ENCODE results near the gene PRRC2B. TPM values are rescaled to one million over a fixed set of nuclear protein-coding genes. Genes with fewer than 3 reads are reported as not detected.

PRRC2B gene
- total and polyA plus RNA-seq, 4 donors = 39.4 to 171 (median 91.4) TPM

DNA sequence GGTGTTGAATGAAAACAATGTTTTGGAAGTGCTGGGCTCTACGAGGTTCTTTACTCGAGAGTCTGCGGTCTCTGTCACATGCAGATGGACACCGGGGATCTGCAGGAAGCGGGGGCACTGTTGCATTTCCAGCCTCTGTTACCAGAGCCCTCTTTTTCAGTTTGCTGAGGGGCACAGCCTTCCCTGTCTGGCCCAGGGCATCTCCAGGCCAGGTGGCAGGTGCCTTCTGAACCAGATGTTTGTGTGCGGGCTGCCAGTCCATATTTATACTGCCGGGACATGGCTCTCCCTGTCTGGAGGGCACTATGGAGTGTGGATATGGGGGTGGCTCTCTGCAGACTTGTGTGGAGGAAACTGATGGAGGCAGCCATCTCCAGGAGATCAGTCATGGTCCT is 90.2 kb downstream of the PRRC2B start:
- no peak for DNase-seq
- no peaks in the 10 kb centered on the region for H3K4me1 ChIP-seq (ENCODE audit: control insufficient read depth in 5 of 5, insufficient read depth in 5 of 5, low read length in 5 of 5)
- no peak overlapping the region for H3K4me3 ChIP-seq
- H3K27ac ChIP-seq (ENCODE audit: low read depth in 1 of 2, low read length in 1 of 2) = peak overlapping the region in 1 of 2 donors; percentile 76
- no peaks in the 10 kb centered on the region for H3K27me3 ChIP-seq (ENCODE audit: control insufficient read depth in 3 of 3, insufficient read depth in 3 of 3, low read length in 2 of 3)
- H3K9ac ChIP-seq (ENCODE audit: insufficient read depth in 1 of 2, low read length in 2 of 2) = no peak overlapping the region
- ATAC-seq (ENCODE audit: insufficient read depth, low FRiP score) = no peak
- peaks cover 16 to 90% (median 77%) of the 10 kb centered on the region in 4 donors for H3K36me3 ChIP-seq (ENCODE audit: control insufficient read depth in 4 of 4, insufficient read depth in 4 of 4, low read length in 4 of 4)
- TF ChIP-seq, protein P1, sequence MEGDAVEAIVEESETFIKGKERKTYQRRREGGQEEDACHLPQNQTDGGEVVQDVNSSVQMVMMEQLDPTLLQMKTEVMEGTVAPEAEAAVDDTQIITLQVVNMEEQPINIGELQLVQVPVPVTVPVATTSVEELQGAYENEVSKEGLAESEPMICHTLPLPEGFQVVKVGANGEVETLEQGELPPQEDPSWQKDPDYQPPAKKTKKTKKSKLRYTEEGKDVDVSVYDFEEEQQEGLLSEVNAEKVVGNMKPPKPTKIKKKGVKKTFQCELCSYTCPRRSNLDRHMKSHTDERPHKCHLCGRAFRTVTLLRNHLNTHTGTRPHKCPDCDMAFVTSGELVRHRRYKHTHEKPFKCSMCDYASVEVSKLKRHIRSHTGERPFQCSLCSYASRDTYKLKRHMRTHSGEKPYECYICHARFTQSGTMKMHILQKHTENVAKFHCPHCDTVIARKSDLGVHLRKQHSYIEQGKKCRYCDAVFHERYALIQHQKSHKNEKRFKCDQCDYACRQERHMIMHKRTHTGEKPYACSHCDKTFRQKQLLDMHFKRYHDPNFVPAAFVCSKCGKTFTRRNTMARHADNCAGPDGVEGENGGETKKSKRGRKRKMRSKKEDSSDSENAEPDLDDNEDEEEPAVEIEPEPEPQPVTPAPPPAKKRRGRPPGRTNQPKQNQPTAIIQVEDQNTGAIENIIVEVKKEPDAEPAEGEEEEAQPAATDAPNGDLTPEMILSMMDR (IDR thresholded peaks at IDR 0.05; ENCODE audit: control extremely low read depth, extremely low read depth) = no peak
- no peaks in the 10 kb centered on the region for H3K9me3 ChIP-seq (ENCODE audit: control insufficient read depth in 4 of 4, insufficient read depth in 3 of 4, low read length in 3 of 4)
- 98% methylated on average over 7 of the region's 7 CpGs for WGBS, 2 donors

- WGBS, 2 donors = 97% methylated on average over 15 of the region's 15 CpGs
- Histone ChIP-seq H3K4me3 (no peak overlapping the region), H3K9me3 (ENCODE audit: control insufficient read depth in 4 of 4, insufficient read depth in 3 of 4, low read length in 3 of 4) (no peaks in the 10 kb centered on the region), H3K36me3 (ENCODE audit: control insufficient read depth in 4 of 4, insufficient read depth in 4 of 4, low read length in 4 of 4) (peaks cover 17 to 90% (median 76%) of the 10 kb centered on the region in 4 donors), H3K27me3 (ENCODE audit: control insufficient read depth in 3 of 3, insufficient read depth in 3 of 3, low read length in 2 of 3) (no peaks in the 10 kb centered on the region), H3K4me1 (ENCODE audit: control insufficient read depth in 5 of 5, insufficient read depth in 5 of 5, low read length in 5 of 5) (no peaks in the 10 kb centered on the region), H3K27ac (ENCODE audit: low read depth in 1 of 2, low read length in 1 of 2) (no peak overlapping the region), H3K9ac (ENCODE audit: insufficient read depth in 1 of 2, low read length in 2 of 2) (no peak overlapping the region)
- ATAC-seq (ENCODE audit: insufficient read depth, low FRiP score) (no peak), DNase-seq (no peak)
- TF ChIP-seq, protein P1 (IDR thresholded peaks at IDR 0.05; ENCODE audit: control extremely low read depth, extremely low read depth) = no peak
Measured at GRCh38 chr9:131484560-131485185, 90.8 kb downstream of the PRRC2B start.

DNA sequence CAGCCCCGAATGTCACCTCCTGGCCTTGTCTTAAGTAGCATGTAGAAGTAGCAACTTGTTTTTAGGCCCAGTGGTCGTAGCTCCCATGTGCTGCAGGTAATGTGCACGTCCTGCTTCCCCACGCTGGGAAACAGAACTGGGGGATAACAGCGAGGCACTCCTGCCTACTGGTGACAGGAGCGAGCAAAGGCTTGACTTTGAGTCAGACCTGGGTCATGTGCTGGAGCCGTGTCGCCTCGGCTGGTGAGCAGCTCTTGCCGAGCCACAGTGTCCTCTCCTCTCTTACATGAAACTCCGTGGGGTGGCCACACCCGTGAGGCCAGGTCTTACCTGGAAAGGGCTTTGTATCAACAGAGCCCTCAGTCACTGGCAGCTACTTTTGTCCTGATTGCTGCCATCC is 91.3 kb downstream of the PRRC2B start:
- no peak for DNase-seq
- peaks cover 15 to 91% (median 77%) of the 10 kb centered on the region in 4 donors for H3K36me3 ChIP-seq (ENCODE audit: control insufficient read depth in 4 of 4, insufficient read depth in 4 of 4, low read length in 4 of 4)
- TF ChIP-seq, protein P1 (IDR thresholded peaks at IDR 0.05; ENCODE audit: control extremely low read depth, extremely low read depth) = no peak
- no peaks in the 10 kb centered on the region for H3K4me1 ChIP-seq (ENCODE audit: control insufficient read depth in 5 of 5, insufficient read depth in 5 of 5, low read length in 5 of 5)
- 91 to 97% methylated on average over 12 of the region's 12 CpGs for WGBS, 2 donors
- ATAC-seq (ENCODE audit: insufficient read depth, low FRiP score) = no peak
- H3K9ac ChIP-seq (ENCODE audit: insufficient read depth in 1 of 2, low read length in 2 of 2) = no peak overlapping the region
- H3K4me3 ChIP-seq = no peak overlapping the region
- H3K27ac ChIP-seq (ENCODE audit: low read depth in 1 of 2, low read length in 1 of 2) = no peak overlapping the region
- no peaks in the 10 kb centered on the region for H3K9me3 ChIP-seq (ENCODE audit: control insufficient read depth in 4 of 4, insufficient read depth in 3 of 4, low read length in 3 of 4)
- no peaks in the 10 kb centered on the region for H3K27me3 ChIP-seq (ENCODE audit: control insufficient read depth in 3 of 3, insufficient read depth in 3 of 3, low read length in 2 of 3)
